Heart left ventricle (tissue), 16 donors: Measurements from ENCODE around the gene CNRIP1. TPM values are rescaled to one million over a fixed set of nuclear protein-coding genes. Genes with fewer than 3 reads are reported as not detected.

ENCODE experiments used
- ATAC-seq, 4 donors: fragments of 200-7000 bp; cut with Tn5 transposase; one replicate each; pipeline ENCODE4 v1.9.1; 2020 to 2022; ENCODE audit warnings: moderate library complexity in 4 of 4, mild to moderate bottlenecking in 3 of 4, moderate number of reproducible peaks in 1 of 4
- DNase-seq, 5 donors: peaks; one replicate each; pipeline ENCODE4 v3.0.0-alpha.2; 2020
- H3K27ac ChIP-seq, 12 donors: fragments of 200-600 bp; sonication (generic) in 4 of 12; one replicate each; pipeline versions ENCODE4 v1.5.0 to v1.8.0; 2016 to 2022; ENCODE audit warnings: mild to moderate bottlenecking in 2 of 12
- H3K27me3 ChIP-seq, 9 donors: fragments of 200-600 bp; sonication (generic) in 2 of 9; one replicate each; pipeline versions ENCODE4 v1.5.1 to v1.8.0; 2016 to 2022; ENCODE audit warnings: mild to moderate bottlenecking in 3 of 9
- H3K36me3 ChIP-seq, 9 donors: fragments of 200-600 bp; sonication (generic) in 2 of 9; one replicate each; pipeline versions ENCODE4 v1.5.0 to v1.8.0; 2018 to 2022; ENCODE audit warnings: mild to moderate bottlenecking in 2 of 9
- H3K4me1 ChIP-seq, 12 donors: fragments of 200-600 bp; sonication (generic) in 4 of 12; one replicate each; pipeline versions ENCODE4 v1.5.0 to v1.8.0; 2016 to 2022; ENCODE audit warnings: mild to moderate bottlenecking in 3 of 12
- H3K4me3 ChIP-seq, 12 donors: fragments of 200-600 bp; sonication (generic) in 4 of 12; one replicate each; pipeline versions ENCODE4 v1.5.0 to v1.8.0; 2017 to 2022; ENCODE audit warnings: mild to moderate bottlenecking in 9 of 12, moderate library complexity in 4 of 12
- H3K9me3 ChIP-seq, 12 donors: fragments of 200-600 bp; sonication (generic) in 4 of 12; one replicate each; pipeline versions ENCODE4 v1.5.0 to v1.8.0; 2016 to 2022; ENCODE audit warnings: mild to moderate bottlenecking in 1 of 12
- CTCF ChIP-seq, 12 donors: fragments of 200-600 bp; sonication (generic) in 4 of 12; IDR thresholded peaks; one replicate each; pipeline versions ENCODE4 v1.5.0 to v1.8.0; 2018 to 2022; ENCODE audit warnings: antibody characterized with exemption in 12 of 12, mild to moderate bottlenecking in 5 of 12
- POLR2A ChIP-seq, 2 donors: fragments of 450-650 bp; IDR thresholded peaks; one replicate each; pipeline ENCODE4 v1.6.1; 2017; ENCODE audit warnings: antibody characterized with exemption in 2 of 2, mild to moderate bottlenecking in 2 of 2, moderate library complexity in 2 of 2
- WGBS, 4 donors: extraction: QIAGEN DNeasy Blood & Tissue Kit in 2 of 4; methylation state at CpG; one replicate each; pipeline versions ENCODE4 v1.1.5 to v1.1.7; 2013 to 2018; 5-methylcytosine and 5-hydroxymethylcytosine counted together
- intact Hi-C, 10 donors: fragments of 100-400 bp; cut with DNase I; formaldehyde crosslinking; loops; one replicate each; pipeline versions ENCODE4 v1.11.1 to v1.14.2; 2022
- polyA plus RNA-seq, 2 donors: library from polyadenylated mRNA; stranded (reverse); fragments of 200-250 nt; gene quantifications; one replicate each; pipeline ENCODE4 v1.2.3, GENCODE V29; 2013
- total RNA-seq, 9 donors: library from RNA; depleted of rRNA in 2 of 9; stranded (reverse); fragments of >200 nt in 2 of 9; fragmentation: NEBNext Ultra II Directional in 3 of 9; extraction: Animal tissue kit (Norgen Biotek cat#: 25700) in 3 of 9; gene quantifications; one replicate each; pipeline versions ENCODE4 v1.1.0 to v1.2.4, GENCODE V29; 2016 to 2023
- donor health status: ischemic (EF 13 %, LVEDD 7.1; RV severe dilation, severe dysfunction).
- donor health status: healthy with polysubstance abuse.
- donor health status: DM: no; HTN: yes; CAD: no.
- donor health status: DM: no; HTN: no; CAD: no.
- donor health status: ischemic (EF 25% LVEDD 6.9; RV normal size, moderate dysfunction).
- donor health status: ischemic (EF 25% LVEDD 5.7; RV mildly dilated, moderate dysfunction).
- donor health status: healthy.
- donor health status: DM: yes; HTN: yes; CAD: no.
- donor health status: ischemic (EF 35%, LVEDD 5.7; RV mildly dilated, moderate dysfunction).
- donor health status: nonischemic (EF 11% LVEDD 7.7; RV severe dilation, severe dysfunction).
- donor health status: DM: yes; HTN: yes; CAD: no.
- donor health status: PGD.
- donor health status: ischemic (EF 29% LVEDD 5.4; RV normal size, mild dysfunction).
- donor health status: nonischemic (EF 23%, LVEDD 6.1; RV moderate dilation, normal function).

Gene CNRIP1
- total and polyA plus RNA-seq, 11 donors, result 5.8 to 17.3 (median 7.7) TPM

DNA sequence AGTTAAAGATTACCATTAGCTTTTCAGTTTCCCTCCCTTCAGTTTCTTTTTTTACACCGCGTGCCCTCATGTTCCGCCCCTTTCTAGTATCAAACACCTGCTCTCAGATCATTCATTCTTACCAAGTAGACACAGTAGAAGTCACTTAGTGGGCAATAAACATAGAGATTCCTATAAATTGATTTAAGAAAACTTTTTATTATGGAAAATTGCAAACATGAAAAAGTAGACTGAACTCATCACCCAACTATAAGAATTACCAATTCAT is 21.2 kb upstream of the CNRIP1 start:
- 87 to 94% (median 92%) methylated on average over 3 of the region's 3 CpGs for WGBS, 4 donors
- no peak overlapping the region for H3K27ac ChIP-seq
- no peaks in the 10 kb centered on the region for H3K9me3 ChIP-seq
- peaks cover 0 to 11% (median 0%) of the 10 kb centered on the region in 12 donors for H3K4me1 ChIP-seq
- no peak for DNase-seq
- H3K27me3 ChIP-seq, result peaks cover 0 to 6% (median 0%) of the 10 kb centered on the region in 9 donors
- H3K36me3 ChIP-seq, result no peaks in the 10 kb centered on the region
- no peak overlapping the region for H3K4me3 ChIP-seq
- intact Hi-C loops, result no loop called here
- TF ChIP-seq CTCF (IDR thresholded peaks at IDR 0.05) (no peak), POLR2A (IDR thresholded peaks at IDR 0.05) (no peak)
- no peak for ATAC-seq

- ATAC-seq (no peak), DNase-seq (no peak)
- no peak for TF ChIP-seq POLR2A (IDR thresholded peaks at IDR 0.05)
- no peak for TF ChIP-seq CTCF (IDR thresholded peaks at IDR 0.05)
- no peak overlapping the region for H3K27ac ChIP-seq
- peaks cover 0 to 6% (median 0%) of the 10 kb centered on the region in 9 donors for H3K27me3 ChIP-seq
- H3K4me3 ChIP-seq, result no peak overlapping the region
- peaks cover 0 to 11% (median 0%) of the 10 kb centered on the region in 12 donors for H3K4me1 ChIP-seq
- no peaks in the 10 kb centered on the region for H3K9me3 ChIP-seq
- 49 to 65% (median 62%) methylated on average over 5 of the region's 5 CpGs for WGBS, 4 donors
- H3K36me3 ChIP-seq, result no peaks in the 10 kb centered on the region
- intact Hi-C loops, result no loop called here
Observed at GRCh38 chr2:68340226-68341061, 20.7 kb upstream of the CNRIP1 start.

- TF ChIP-seq CTCF (IDR thresholded peaks at IDR 0.05) (no peak), POLR2A (IDR thresholded peaks at IDR 0.05) (no peak)
- Histone ChIP-seq H3K27ac (no peak overlapping the region), H3K9me3 (no peaks in the 10 kb centered on the region), H3K4me3 (no peak overlapping the region), H3K4me1 (no peaks in the 10 kb centered on the region), H3K36me3 (no peaks in the 10 kb centered on the region), H3K27me3 (peaks cover 0 to 6% (median 0%) of the 10 kb centered on the region in 9 donors)
- WGBS, 4 donors, result 90 to 98% (median 95%) methylated on average over 1 of the region's 1 CpG
- intact Hi-C loops, result no loop called here
- DNase-seq (no peak), ATAC-seq (no peak)
Observed at GRCh38 chr2:68336192-68336591, 16.4 kb upstream of the CNRIP1 start.

DNA sequence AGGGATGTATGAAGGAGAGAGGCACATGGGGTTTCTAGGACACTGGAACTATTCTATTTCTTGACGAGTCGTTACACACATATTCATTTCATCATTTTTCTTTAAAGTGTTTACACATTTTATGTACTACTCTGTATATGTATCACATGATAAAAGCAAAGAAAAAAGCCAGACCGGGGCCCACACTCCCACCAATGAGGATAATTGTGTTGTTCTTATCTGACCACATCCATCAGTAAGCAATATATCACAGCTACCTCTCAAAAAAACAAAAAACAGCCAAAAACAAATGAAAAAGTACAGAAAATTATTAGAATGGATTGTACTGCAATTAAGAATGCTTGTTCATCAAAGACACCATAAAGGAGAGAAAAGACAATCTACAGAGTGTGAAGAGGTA is 14.2 kb upstream of the CNRIP1 start:
- Histone ChIP-seq H3K36me3 (no peaks in the 10 kb centered on the region), H3K27ac (no peak overlapping the region), H3K27me3 (peaks cover 0 to 11% (median 0%) of the 10 kb centered on the region in 9 donors), H3K4me3 (no peak overlapping the region), H3K9me3 (no peaks in the 10 kb centered on the region), H3K4me1 (no peaks in the 10 kb centered on the region)
- WGBS, 4 donors, result 81 to 85% (median 83%) methylated on average over 3 of the region's 3 CpGs
- ATAC-seq (no peak), DNase-seq (no peak)
- intact Hi-C loops, result no loop called here
- no peak for TF ChIP-seq CTCF (IDR thresholded peaks at IDR 0.05)
- no peak for TF ChIP-seq POLR2A (IDR thresholded peaks at IDR 0.05)
